LNCaP clone FGC (cell line): ENCODE data around the gene METTL15.

ENCODE experiments used
- DNase-seq: peaks from one replicate; pipeline ENCODE4 v3.0.0-alpha.2; 2011; ENCODE audit warnings: low read depth
- H3K4me3 ChIP-seq: 2 replicates; pipeline ENCODE4 v1.5.1; 2011; ENCODE audit warnings: mild to moderate bottlenecking, low read depth, low read length, control low read depth
- CTCF ChIP-seq: IDR thresholded peaks from 2 replicates; pipeline ENCODE4 v1.5.1; 2012; ENCODE audit warnings: mild to moderate bottlenecking; ENCODE audit not compliant: control insufficient read depth, insufficient read depth; ENCODE audit errors: extremely low read depth

METTL15 gene

GRCh38 chr11:28137366-28137765 is 29.2 kb downstream of the METTL15 start:
- DNase-seq: no peak

GRCh38 chr11:28137832-28138231 is 29.6 kb downstream of the METTL15 start:
- no peak overlapping the region for H3K4me3 ChIP-seq
- no peak for TF ChIP-seq CTCF
- no peak for DNase-seq

More at GRCh38 chr11:28137366-28137765, 29.2 kb downstream of the METTL15 start:
- H3K4me3 ChIP-seq: no peak overlapping the region
- TF ChIP-seq CTCF: no peak

GRCh38 chr11:28139841-28140415 is 31.7 kb downstream of the METTL15 start:
- H3K4me3 ChIP-seq: no peak overlapping the region
- no peak for DNase-seq
- no peak for TF ChIP-seq CTCF

- no peak overlapping the region for H3K4me3 ChIP-seq
- no peak for TF ChIP-seq CTCF
- no peak for DNase-seq
These were observed 32.7 kb downstream of the METTL15 start for GRCh38 chr11:28140689-28141455.

- TF ChIP-seq CTCF: no peak
- DNase-seq: no peak
- no peak overlapping the region for H3K4me3 ChIP-seq
These were observed 34.5 kb downstream of the METTL15 start for GRCh38 chr11:28142724-28143123.

- no peak overlapping the region for H3K4me3 ChIP-seq
- DNase-seq: no peak
- no peak for TF ChIP-seq CTCF
These were observed 36.6 kb downstream of the METTL15 start for GRCh38 chr11:28144808-28145207.
